ENCODE results near the gene LY6G6D. TPM values are rescaled to one million over a fixed set of nuclear protein-coding genes. Genes with fewer than 3 reads are reported as not detected.
A peak's percentile ranks its signal among the peaks of the same experiment; 100 is the strongest.

The LY6G6D gene
- total RNA-seq, 1 experiment from 2014 or later = not detected

- Histone ChIP-seq H3K9me3 (ENCODE audit: control insufficient read depth, low read depth, low read length) (no peaks in the 10 kb centered on the region), H3K4me1 (ENCODE audit: insufficient read depth, low read length) (peaks cover 16% of the 10 kb centered on the region), H4K20me1 (ENCODE audit: control insufficient read depth, insufficient read depth, insufficient read length) (no peaks in the 10 kb centered on the region), H3K27me3 (ENCODE audit: insufficient read depth, low read length) (no peaks in the 10 kb centered on the region), H3K79me1 (ENCODE audit: insufficient read depth, low read depth, low read length, poor library complexity, severe bottlenecking) (no peaks in the 10 kb centered on the region), H3K9ac (ENCODE audit: extremely low read depth, insufficient read length, low read length) (no peak overlapping the region), H3K4ac (ENCODE audit: low read depth, low read length) (no peak overlapping the region), H3K18ac (ENCODE audit: insufficient read length, low read depth, low read length) (no peak overlapping the region), H2BK15ac (ENCODE audit: low read depth, low read length) (no peak overlapping the region), H3K23ac (ENCODE audit: insufficient read length, low read depth, low read length) (no peak overlapping the region), H3K56ac (ENCODE audit: insufficient read length, low read depth, low read length) (no peak overlapping the region), H2BK12ac (ENCODE audit: insufficient read length, low read depth, low read length) (no peak overlapping the region), H2BK5ac (ENCODE audit: insufficient read length, low read length) (no peak overlapping the region), H2BK20ac (ENCODE audit: low read depth, low read length, poor library complexity, severe bottlenecking) (no peak overlapping the region), H3K14ac (ENCODE audit: insufficient read depth, low read length) (no peak overlapping the region), H4K8ac (replicated peaks; ENCODE audit: insufficient read length, low read depth, low read length) (no peak overlapping the region), H4K5ac (ENCODE audit: insufficient read length, low read depth, low read length) (no peak overlapping the region), H3T11ph (ENCODE audit: low read length) (no peak overlapping the region), H3K4me2 (ENCODE audit: insufficient read depth, insufficient read length, low read length) (peak overlapping the region; percentile 5), H4K91ac (ENCODE audit: insufficient read length, low read depth, low read length) (no peak overlapping the region), H2AK5ac (ENCODE audit: insufficient read length, low read length) (no peak overlapping the region), H2AFZ (ENCODE audit: low read length) (no peak overlapping the region), H3K79me2 (ENCODE audit: insufficient read depth, low read length) (peaks cover 6% of the 10 kb centered on the region; the same call in 1 of the 2 replicates), H2BK120ac (ENCODE audit: low read depth, low read length, poor library complexity, severe bottlenecking) (no peak overlapping the region), H3K23me2 (ENCODE audit: insufficient read length, low read depth, low read length, poor library complexity, severe bottlenecking) (peaks cover 32% of the 10 kb centered on the region), H3K27ac (ENCODE audit: insufficient read length, low read depth, low read length) (no peak overlapping the region)
- TF ChIP-seq CTCF (conservative IDR thresholded peaks at IDR 0.05) = no peak
- Mint-ChIP-seq H3K27me3 (ENCODE audit: low read depth) (no peaks in the 10 kb centered on the region), H3K4me1 (peaks cover 44 to 54% of the 10 kb centered on the region in 2 experiments), H3K9me3 (no peaks in the 10 kb centered on the region), H3K27ac (peak overlapping the region; percentile 2 to 88 (median 68); a peak in 5 of 7 replicates), H3K4me3 (peak overlapping the region; percentile 91 to 98), H3K36me3 (ENCODE audit: insufficient read depth in 1 of 3, low read depth in 3 of 3) (peaks cover 31 to 35% (median 32%) of the 10 kb centered on the region in 3 experiments)
- peak; percentile 58 for DNase-seq
- 100% methylated on average over 2 of the region's 7 CpGs for WGBS (ENCODE audit: extremely low coverage, insufficient read length, low lambda C conversion rate)
Observed at GRCh38 chr6:31737315-31737990, 22.3 kb downstream of the LY6G6D start.
